GM18498 (cell line): ENCODE results near the gene RAB18.
"Not testable (repeated sequence)": the region's sequence is repeated elsewhere in the genome, so short reads cannot be mapped to it uniquely, and the experiment has no call there.

Experiments used
- ATAC-seq: cut with Tn5 transposase; IDR thresholded peaks from one replicate; pipeline ENCODE4 v1.9.1; 2021; ENCODE audit warnings: mild to moderate bottlenecking, moderate library complexity; ENCODE audit not compliant: unreplicated experiment

Gene RAB18

GRCh38 chr10:27541796-27542729 is 38.0 kb downstream of the RAB18 start:
- no peak for ATAC-seq

GRCh38 chr10:27542812-27543211 is 38.7 kb downstream of the RAB18 start:
- no peak for ATAC-seq

- ATAC-seq = no peak
Observed at GRCh38 chr10:27547047-27547446, 42.9 kb downstream of the RAB18 start.

- ATAC-seq = no peak
Observed at GRCh38 chr10:27547482-27547881, 43.4 kb downstream of the RAB18 start.

GRCh38 chr10:27550823-27551222 is 46.7 kb downstream of the RAB18 start:
- no peak for ATAC-seq

- peak; percentile 75 for ATAC-seq
Observed at GRCh38 chr10:27558612-27559020, 54.5 kb downstream of the RAB18 start.

GRCh38 chr10:27561334-27561733 is 57.2 kb downstream of the RAB18 start:
- no peak for ATAC-seq

GRCh38 chr10:27564398-27564797 is 60.3 kb downstream of the RAB18 start:
- no peak for ATAC-seq

- no peak for ATAC-seq
Observed at GRCh38 chr10:27564880-27565279, 60.8 kb downstream of the RAB18 start.

- peak; percentile 50 for ATAC-seq
Observed at GRCh38 chr10:27568196-27569175, 64.4 kb downstream of the RAB18 start.

- no peak for ATAC-seq
Observed at GRCh38 chr10:27569946-27570345, 65.8 kb downstream of the RAB18 start.

- not testable (repeated sequence) for ATAC-seq
Observed at GRCh38 chr10:27577038-27577437, 72.9 kb downstream of the RAB18 start.

- no peak for ATAC-seq
Observed at GRCh38 chr10:27578316-27578715, 74.2 kb downstream of the RAB18 start.

GRCh38 chr10:27581225-27581624 is 77.1 kb downstream of the RAB18 start:
- no peak for ATAC-seq

- no peak for ATAC-seq
Observed at GRCh38 chr10:27584302-27584701, 80.2 kb downstream of the RAB18 start.
